Tibial nerve (tissue), 4 donors: ENCODE data around the gene MRAP.

Experiments
- EP300 ChIP-seq, 2 donors: sonication (generic); formaldehyde crosslinking; IDR thresholded peaks; one replicate each; pipeline ENCODE4 v1.6.1; 2017; ENCODE audit warnings: antibody characterized with exemption in 2 of 2, mild to moderate bottlenecking in 1 of 2
- TF ChIP-seq, protein P1 (sequence below), 5 experiments: fragments of 200-600 bp in 3 of 5; fragments of 450-650 bp in 2 of 5; sonication (generic) in 3 of 5; IDR thresholded peaks; one replicate each; pipeline ENCODE4 v1.5.1; 2016 to 2019; ENCODE audit warnings: antibody characterized with exemption in 5 of 5, mild to moderate bottlenecking in 3 of 5, moderate library complexity in 2 of 5

DNA sequence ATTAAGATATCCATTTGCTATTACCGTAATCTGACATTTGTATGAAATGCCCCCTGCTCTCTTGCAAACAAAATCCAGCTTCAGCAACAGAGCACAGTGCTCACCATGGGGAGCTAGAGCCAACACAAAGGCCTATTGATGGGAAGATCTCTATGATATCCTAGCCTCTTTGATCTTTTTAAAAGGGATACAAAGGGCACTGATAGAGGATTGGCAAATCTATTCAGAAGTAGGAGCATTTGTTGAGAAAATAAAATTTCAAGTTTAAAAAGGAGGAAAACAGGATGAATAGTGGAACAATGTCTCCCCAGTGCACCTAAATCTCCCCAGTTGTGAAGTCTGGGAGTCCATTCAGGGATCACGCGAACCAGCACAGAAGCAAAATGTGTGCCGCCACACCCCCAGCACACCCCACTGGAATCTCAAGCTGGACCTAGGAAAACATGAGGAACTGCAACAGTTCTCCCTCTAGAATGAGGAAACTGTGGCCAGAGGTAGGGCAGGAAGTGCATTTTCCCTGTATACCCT, 32.2 kb downstream of the MRAP start:
- TF ChIP-seq EP300 (IDR thresholded peaks at IDR 0.05), result no peak
- TF ChIP-seq, protein P1, sequence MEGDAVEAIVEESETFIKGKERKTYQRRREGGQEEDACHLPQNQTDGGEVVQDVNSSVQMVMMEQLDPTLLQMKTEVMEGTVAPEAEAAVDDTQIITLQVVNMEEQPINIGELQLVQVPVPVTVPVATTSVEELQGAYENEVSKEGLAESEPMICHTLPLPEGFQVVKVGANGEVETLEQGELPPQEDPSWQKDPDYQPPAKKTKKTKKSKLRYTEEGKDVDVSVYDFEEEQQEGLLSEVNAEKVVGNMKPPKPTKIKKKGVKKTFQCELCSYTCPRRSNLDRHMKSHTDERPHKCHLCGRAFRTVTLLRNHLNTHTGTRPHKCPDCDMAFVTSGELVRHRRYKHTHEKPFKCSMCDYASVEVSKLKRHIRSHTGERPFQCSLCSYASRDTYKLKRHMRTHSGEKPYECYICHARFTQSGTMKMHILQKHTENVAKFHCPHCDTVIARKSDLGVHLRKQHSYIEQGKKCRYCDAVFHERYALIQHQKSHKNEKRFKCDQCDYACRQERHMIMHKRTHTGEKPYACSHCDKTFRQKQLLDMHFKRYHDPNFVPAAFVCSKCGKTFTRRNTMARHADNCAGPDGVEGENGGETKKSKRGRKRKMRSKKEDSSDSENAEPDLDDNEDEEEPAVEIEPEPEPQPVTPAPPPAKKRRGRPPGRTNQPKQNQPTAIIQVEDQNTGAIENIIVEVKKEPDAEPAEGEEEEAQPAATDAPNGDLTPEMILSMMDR (IDR thresholded peaks at IDR 0.05), result no peak
